OCI-LY1 (cell line): ENCODE measurements around the gene FITM2.

Source experiments
- H2AFZ ChIP-seq: fragments of 200-600 bp; sonication (generic), shearing (Covaris generic); 2 replicates; pipeline ENCODE4 v1.6.0; 2014; ENCODE audit warnings: antibody characterized with exemption, mild to moderate bottlenecking, low read length
- H3F3A ChIP-seq: fragments of 200-600 bp; sonication (generic), shearing (Covaris generic); 2 replicates; pipeline ENCODE4 v1.6.0; 2014; ENCODE audit warnings: mild to moderate bottlenecking, antibody characterized with exemption, low read length, moderate library complexity; ENCODE audit not compliant: insufficient read depth
- H3K27ac ChIP-seq: fragments of 200-600 bp; sonication (generic); 2 replicates; pipeline ENCODE4 v1.5.1; 2014; ENCODE audit warnings: low read length, mixed run types, mild to moderate bottlenecking, low read depth; ENCODE audit not compliant: poor library complexity, severe bottlenecking
- H3K27me3 ChIP-seq: fragments of 200-600 bp; sonication (generic); 2 replicates; pipeline ENCODE4 v1.6.0; 2014; ENCODE audit warnings: antibody characterized with exemption, mild to moderate bottlenecking, low read length, moderate library complexity; ENCODE audit not compliant: insufficient read depth
- H3K36me3 ChIP-seq: fragments of 200-600 bp; sonication (generic); 2 replicates; pipeline ENCODE4 v1.6.1; 2014; ENCODE audit warnings: mild to moderate bottlenecking, antibody characterized with exemption, low read length, moderate library complexity, mixed read lengths; ENCODE audit not compliant: insufficient read depth
- H3K4me1 ChIP-seq: fragments of 200-600 bp; sonication (generic); 2 replicates; pipeline ENCODE4 v1.5.1; 2014; ENCODE audit warnings: mild to moderate bottlenecking, low read length, moderate library complexity; ENCODE audit not compliant: insufficient read depth, severe bottlenecking
- H3K4me2 ChIP-seq: fragments of 200-600 bp; sonication (generic), shearing (Covaris generic); 2 replicates; pipeline ENCODE4 v1.6.1; 2014; ENCODE audit warnings: low read length
- H3K4me3 ChIP-seq: fragments of 200-600 bp; sonication (generic); 2 replicates; pipeline ENCODE4 v1.5.1; 2014; ENCODE audit warnings: low read length, low read depth, mild to moderate bottlenecking, mixed read lengths; ENCODE audit not compliant: poor library complexity, severe bottlenecking
- H3K79me2 ChIP-seq: fragments of 200-600 bp; shearing (Covaris generic); 2 replicates; pipeline ENCODE4 v1.6.1; 2016; ENCODE audit warnings: mixed run types, low read length, mixed read lengths; ENCODE audit not compliant: insufficient read depth
- H3K9ac ChIP-seq: fragments of 200-600 bp; sonication (generic), shearing (Covaris generic); 2 replicates; pipeline ENCODE4 v1.6.1; 2014; ENCODE audit warnings: mild to moderate bottlenecking, low read length, mixed read lengths
- H3K9me2 ChIP-seq: fragments of 200-600 bp; sonication (generic), shearing (Covaris generic); 2 replicates; pipeline ENCODE4 v1.6.1; 2014; ENCODE audit warnings: low read depth, mild to moderate bottlenecking, low read length, mixed read lengths
- H3K9me3 ChIP-seq: fragments of 200-600 bp; shearing (Covaris generic); 2 replicates; pipeline ENCODE4 v1.6.1; 2014; ENCODE audit warnings: low read length, mixed read lengths
- H4K20me1 ChIP-seq: fragments of 200-600 bp; sonication (generic), shearing (Covaris generic); 2 replicates; pipeline ENCODE4 v1.6.0; 2016; ENCODE audit warnings: mild to moderate bottlenecking, low read length; ENCODE audit not compliant: insufficient read depth
- CTCF ChIP-seq: fragments of 200-600 bp; sonication (generic), shearing (Covaris generic); IDR thresholded peaks from 2 replicates; pipeline ENCODE4 v1.5.1; 2017; ENCODE audit warnings: mild to moderate bottlenecking, antibody characterized with exemption, low read length, moderate library complexity, mixed read lengths
- EZH2 ChIP-seq: fragments of 200-600 bp; sonication (generic), shearing (Covaris generic); IDR thresholded peaks from 2 replicates; pipeline ENCODE4 v1.8.0; 2017; ENCODE audit warnings: borderline replicate concordance, mixed run types, mild to moderate bottlenecking, antibody characterized with exemption, low read length, moderate library complexity, mixed read lengths

Gene FITM2

GRCh38 chr20:44287272-44288097 lies 23.5 kb downstream of the FITM2 start:
- no peak for TF ChIP-seq CTCF
- TF ChIP-seq EZH2 = no peak
- H3K9me2 ChIP-seq = no peaks in the 10 kb centered on the region
- H3K4me1 ChIP-seq = no peaks in the 10 kb centered on the region
- no peaks in the 10 kb centered on the region for H3F3A ChIP-seq
- no peaks in the 10 kb centered on the region for H4K20me1 ChIP-seq
- H3K4me3 ChIP-seq = no peak overlapping the region
- H2AFZ ChIP-seq = no peak overlapping the region
- no peak overlapping the region for H3K4me2 ChIP-seq
- H3K79me2 ChIP-seq = no peaks in the 10 kb centered on the region
- H3K27me3 ChIP-seq = no peaks in the 10 kb centered on the region
- no peak overlapping the region for H3K9ac ChIP-seq
- H3K36me3 ChIP-seq = no peaks in the 10 kb centered on the region
- H3K27ac ChIP-seq = no peak overlapping the region
- H3K9me3 ChIP-seq = 0 out of 2 replicates have a peak, but pooled peaks cover 3% of the 10 kb centered on the region

GRCh38 chr20:44284032-44284431 lies 27.0 kb downstream of the FITM2 start:
- Histone ChIP-seq H3K27me3 (peaks cover 3% of the 10 kb centered on the region; the same call in 1 of the 2 replicates), H3K9me3 (0 out of 2 replicates have a peak, but pooled peaks cover 3% of the 10 kb centered on the region), H3K4me3 (no peak overlapping the region), H3K4me1 (no peaks in the 10 kb centered on the region), H2AFZ (no peak overlapping the region), H3K79me2 (no peaks in the 10 kb centered on the region), H3K9me2 (no peaks in the 10 kb centered on the region), H3K9ac (no peak overlapping the region), H4K20me1 (no peaks in the 10 kb centered on the region), H3K36me3 (no peaks in the 10 kb centered on the region), H3F3A (no peaks in the 10 kb centered on the region), H3K4me2 (no peak overlapping the region), H3K27ac (no peak overlapping the region)
- TF ChIP-seq EZH2 (no peak), CTCF (no peak)

- Histone ChIP-seq H3K9me2 (no peaks in the 10 kb centered on the region), H3K4me3 (no peak overlapping the region), H3K9me3 (no peaks in the 10 kb centered on the region), H4K20me1 (no peaks in the 10 kb centered on the region), H2AFZ (no peak overlapping the region), H3K4me2 (no peak overlapping the region), H3K27me3 (peaks cover 3% of the 10 kb centered on the region; the same call in 1 of the 2 replicates), H3F3A (no peaks in the 10 kb centered on the region), H3K36me3 (no peaks in the 10 kb centered on the region), H3K79me2 (no peaks in the 10 kb centered on the region), H3K4me1 (no peaks in the 10 kb centered on the region), H3K9ac (no peak overlapping the region), H3K27ac (no peak overlapping the region)
- TF ChIP-seq EZH2 (no peak), CTCF (no peak)
Measured at GRCh38 chr20:44282192-44282591, 28.8 kb downstream of the FITM2 start.
